HCT116 (cell line): ENCODE measurements around the gene MAMLD1. TPM values are rescaled to one million over a fixed set of nuclear protein-coding genes. Genes with fewer than 3 reads are reported as not detected.

ENCODE experiments used
- ATAC-seq: fragments of 200-7000 bp; cut with Tn5 transposase; 2 replicates; pipeline ENCODE4 v1.9.1; 2020; ENCODE audit warnings: mild to moderate bottlenecking, moderate library complexity
- BruUV-seq: library from RNA; stranded (reverse); fragments of 400-500 nt; replicated peaks from 2 replicates; lab custom pipeline; 2021; lab: Mats Ljungman, UMichigan
- CTCF ChIA-PET: fragments of 300-600 bp; sonication (Branson Sonifier 250); formaldehyde crosslinking; loops from one replicate; lab custom pipeline; 2021; ENCODE audit warnings: antibody characterized with exemption; lab: Charles Lee
- POLR2A ChIA-PET: fragments of 300-600, 350-600 bp; sonication (Branson Sonifier 250); formaldehyde crosslinking; loops from one replicate; lab custom pipeline; 2021; ENCODE audit warnings: antibody characterized with exemption; lab: Charles Lee
- RAD21 ChIA-PET, 2 experiments: fragments of 300-600 bp; sonication (Branson Sonifier 250); formaldehyde crosslinking; loops; one replicate each; lab custom pipeline; 2023; ENCODE audit warnings: low total read pairs in 2 of 2; ENCODE audit not compliant: uncharacterized antibody in 2 of 2, unreplicated experiment in 2 of 2, low non-redundant PET in 1 of 2; lab: Charles Lee
- DNase-seq: peaks from one replicate; pipeline ENCODE4 v3.0.0-alpha.2; 2010; ENCODE audit warnings: low read depth, low spot score
- H2AFZ ChIP-seq: fragments of 200-600 bp; shearing (Covaris generic), sonication (generic); 2 replicates; pipeline ENCODE4 v1.6.1; 2017; ENCODE audit warnings: low read depth, mixed run types, mixed read lengths, antibody characterized with exemption, low read length; ENCODE audit not compliant: poor library complexity, severe bottlenecking
- H3K27ac ChIP-seq: 2 replicates; pipeline ENCODE4 v1.5.1; 2012; ENCODE audit warnings: low read depth, low read length
- H3K27me3 ChIP-seq: fragments of 200-600 bp; sonication (generic); 2 replicates; pipeline ENCODE4 v1.6.1; 2016; ENCODE audit warnings: mixed run types, low read length, mixed read lengths; ENCODE audit not compliant: insufficient read depth
- H3K36me3 ChIP-seq, 2 experiments: fragments of 200-500 bp in 1 of 2; fragments of 200-600 bp in 1 of 2; sonication (Bioruptor generic) in 1 of 2; sonication (generic) in 1 of 2; 2 replicates each; pipeline versions ENCODE4 v1.5.1 to v1.6.1; 2014 to 2016; ENCODE audit warnings: low read length in 2 of 2, inconsistent platforms in 1 of 2, mixed read lengths in 1 of 2, mixed run types in 1 of 2; ENCODE audit not compliant: insufficient read depth in 2 of 2, control insufficient read depth in 1 of 2
- H3K4me1 ChIP-seq, 2 experiments: fragments of 200-600 bp in 1 of 2; sonication (generic) in 1 of 2; 2 replicates each; pipeline versions ENCODE4 v1.5.1 to v1.6.1; 2012 to 2017; ENCODE audit warnings: low read length in 2 of 2, inconsistent platforms in 1 of 2, mild to moderate bottlenecking in 1 of 2, mixed read lengths in 1 of 2, mixed run types in 1 of 2, moderate library complexity in 1 of 2; ENCODE audit not compliant: insufficient read depth in 2 of 2, control insufficient read depth in 1 of 2
- H3K4me2 ChIP-seq: fragments of 200-600 bp; sonication (generic); 2 replicates; pipeline ENCODE4 v1.6.1; 2017; ENCODE audit warnings: mixed run types, low read length, mixed read lengths
- H3K4me3 ChIP-seq, 2 experiments: fragments of 200-600 bp in 1 of 2; sonication (generic) in 1 of 2; replicated peaks in 1 of 2; 2 replicates each; pipeline ENCODE4 v1.5.1; 2011 to 2016; ENCODE audit warnings: low read length in 2 of 2, control low read depth in 1 of 2, low read depth in 1 of 2, mild to moderate bottlenecking in 1 of 2, mixed read lengths in 1 of 2, mixed run types in 1 of 2
- H3K79me2 ChIP-seq: fragments of 200-600 bp; sonication (generic); 2 replicates; pipeline ENCODE4 v1.6.1; 2017; ENCODE audit warnings: mild to moderate bottlenecking, mixed run types, low read length, moderate library complexity, mixed read lengths; ENCODE audit not compliant: insufficient read depth
- H3K9ac ChIP-seq: fragments of 200-600 bp; sonication (generic); 2 replicates; pipeline ENCODE4 v1.6.1; 2016; ENCODE audit warnings: low read length, mixed read lengths
- H3K9me2 ChIP-seq: fragments of 200-600 bp; sonication (generic), shearing (Covaris generic); 2 replicates; pipeline ENCODE4 v1.6.1; 2017; ENCODE audit warnings: mixed run types, mild to moderate bottlenecking, moderate library complexity; ENCODE audit not compliant: insufficient read depth
- H3K9me3 ChIP-seq, 2 experiments: fragments of 200-500 bp in 1 of 2; fragments of 200-600 bp in 1 of 2; sonication (Bioruptor generic) in 1 of 2; sonication (generic) in 1 of 2; 2 replicates each; pipeline ENCODE4 v1.6.1; 2014 to 2017; ENCODE audit warnings: low read length in 2 of 2, mixed read lengths in 2 of 2, inconsistent platforms in 1 of 2, low read depth in 1 of 2, mild to moderate bottlenecking in 1 of 2, mixed run types in 1 of 2, moderate library complexity in 1 of 2; ENCODE audit not compliant: control insufficient read depth in 1 of 2, insufficient read depth in 1 of 2
- H4K20me1 ChIP-seq: fragments of 200-600 bp; sonication (generic), shearing (Covaris generic); 2 replicates; pipeline ENCODE4 v1.6.1; 2017; ENCODE audit warnings: mixed run types, mild to moderate bottlenecking, moderate library complexity; ENCODE audit not compliant: insufficient read depth
- CEBPB ChIP-seq: IDR thresholded peaks from 2 replicates; pipeline ENCODE4 v1.6.1; 2012; ENCODE audit warnings: low read depth
- EZH2 ChIP-seq: fragments of 200-600 bp; sonication (generic); IDR thresholded peaks from 2 replicates; pipeline ENCODE4 v1.6.1; 2017; ENCODE audit warnings: antibody characterized with exemption, mixed run types
- FOSL1 ChIP-seq: IDR thresholded peaks from 2 replicates; pipeline ENCODE4 v1.6.1; 2012; ENCODE audit warnings: low read depth
- MAX ChIP-seq: IDR thresholded peaks from 2 replicates; pipeline ENCODE4 v1.6.1; 2012
- POLR2AphosphoS5 ChIP-seq: IDR thresholded peaks from 2 replicates; pipeline ENCODE4 v1.6.1; 2011; ENCODE audit warnings: mild to moderate bottlenecking, low read depth, low read length, moderate library complexity
- TCF7L2 ChIP-seq: IDR thresholded peaks from 2 replicates; pipeline ENCODE4 v1.7.0; 2011; ENCODE audit warnings: borderline replicate concordance, inconsistent platforms; ENCODE audit not compliant: insufficient read depth, insufficient read length; ENCODE audit errors: extremely low read depth
- intact Hi-C: fragments of 100-400 bp; cut with micrococcal nuclease; formaldehyde crosslinking; loops from 2 replicates; pipeline ENCODE4 v1.10.0; 2022
- total RNA-seq: library from RNA; stranded (reverse); gene quantifications from one replicate; pipeline ENCODE4 v1.2.1, GENCODE V29; 2021; ENCODE audit not compliant: unreplicated experiment

The MAMLD1 gene
- total RNA-seq, 1 experiment from 2014 or later = 3.6 TPM

- no peak overlapping the region for H2AFZ ChIP-seq
- TF ChIP-seq POLR2AphosphoS5 = no peak
- no peak overlapping the region for H3K4me2 ChIP-seq
- no peaks in the 10 kb centered on the region for H3K9me3 ChIP-seq
- intact Hi-C loops = no loop called here
- no peak for DNase-seq
- no peak overlapping the region for H3K9ac ChIP-seq
- ChIA-PET POLR2A (no interaction called here), RAD21 (no interaction called here), CTCF (no interaction called here)
- no peaks in the 10 kb centered on the region for H4K20me1 ChIP-seq
- ATAC-seq = no peak
- peaks cover 0 to 8% of the 10 kb centered on the region in 2 experiments; a peak in 2 of 4 replicates for H3K4me1 ChIP-seq
- no TSS peak for BruUV-seq
- no peaks in the 10 kb centered on the region for H3K27me3 ChIP-seq
- no peaks in the 10 kb centered on the region for H3K79me2 ChIP-seq
- H3K4me3 ChIP-seq = no peak overlapping the region
- H3K27ac ChIP-seq = no peak overlapping the region
- no peaks in the 10 kb centered on the region for H3K36me3 ChIP-seq
- H3K9me2 ChIP-seq = no peaks in the 10 kb centered on the region
Observed at GRCh38 chrX:150531467-150531866, 168.3 kb downstream of the MAMLD1 start.

GRCh38 chrX:150533863-150534262 lies 170.7 kb downstream of the MAMLD1 start:
- peaks cover 0 to 8% of the 10 kb centered on the region in 2 experiments; a peak in 2 of 4 replicates for H3K4me1 ChIP-seq
- H3K4me3 ChIP-seq = no peak overlapping the region
- H4K20me1 ChIP-seq = no peaks in the 10 kb centered on the region
- TF ChIP-seq CEBPB (no peak), FOSL1 (0 out of 2 replicates have a peak, but pooled peaks have one; percentile 25), TCF7L2 (no peak), EZH2 (no peak), MAX (no peak)
- no peak overlapping the region for H3K4me2 ChIP-seq
- no peaks in the 10 kb centered on the region for H3K9me2 ChIP-seq
- H3K9ac ChIP-seq = no peak overlapping the region
- H3K27me3 ChIP-seq = no peaks in the 10 kb centered on the region
- CTCF ChIA-PET = no interaction called here
- BruUV-seq = no TSS peak
- ATAC-seq (no peak; the same call in 1 of the 2 replicates), DNase-seq (no peak)
- POLR2A ChIA-PET = no interaction called here
- H3K9me3 ChIP-seq = no peaks in the 10 kb centered on the region
- no peak overlapping the region for H2AFZ ChIP-seq
- H3K79me2 ChIP-seq = no peaks in the 10 kb centered on the region
- H3K27ac ChIP-seq = no peak overlapping the region
- H3K36me3 ChIP-seq = no peaks in the 10 kb centered on the region
- intact Hi-C loops = no loop called here
- RAD21 ChIA-PET = no interaction called here
